GM21576 (cell line): Measurements from ENCODE around the gene PACSIN1.

Source experiments
- ATAC-seq: cut with Tn5 transposase; IDR thresholded peaks from one replicate; pipeline ENCODE4 v1.9.1; 2021; ENCODE audit warnings: mild to moderate bottlenecking, moderate library complexity; ENCODE audit not compliant: unreplicated experiment

PACSIN1 gene

DNA sequence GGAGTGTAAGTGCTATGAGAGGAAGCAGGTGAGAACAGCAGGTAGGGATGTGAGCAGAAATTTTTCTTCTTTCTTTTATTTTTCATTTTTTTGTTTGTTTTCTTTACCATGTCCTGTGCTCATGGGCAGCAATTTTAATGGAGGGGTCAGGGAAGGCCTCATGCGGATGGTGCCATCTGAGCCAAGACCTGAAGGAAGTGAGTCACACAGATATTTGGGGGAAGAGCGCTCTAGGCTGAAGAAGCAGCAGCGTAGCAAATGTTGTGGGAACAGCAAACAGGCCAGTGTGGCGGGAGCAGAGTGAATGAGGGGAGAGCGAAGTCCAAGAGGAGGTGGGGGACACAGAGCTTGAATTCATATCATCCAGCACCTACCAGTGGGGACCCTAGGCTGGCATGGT lies 77.5 kb downstream of the PACSIN1 start:
- no peak for ATAC-seq

DNA sequence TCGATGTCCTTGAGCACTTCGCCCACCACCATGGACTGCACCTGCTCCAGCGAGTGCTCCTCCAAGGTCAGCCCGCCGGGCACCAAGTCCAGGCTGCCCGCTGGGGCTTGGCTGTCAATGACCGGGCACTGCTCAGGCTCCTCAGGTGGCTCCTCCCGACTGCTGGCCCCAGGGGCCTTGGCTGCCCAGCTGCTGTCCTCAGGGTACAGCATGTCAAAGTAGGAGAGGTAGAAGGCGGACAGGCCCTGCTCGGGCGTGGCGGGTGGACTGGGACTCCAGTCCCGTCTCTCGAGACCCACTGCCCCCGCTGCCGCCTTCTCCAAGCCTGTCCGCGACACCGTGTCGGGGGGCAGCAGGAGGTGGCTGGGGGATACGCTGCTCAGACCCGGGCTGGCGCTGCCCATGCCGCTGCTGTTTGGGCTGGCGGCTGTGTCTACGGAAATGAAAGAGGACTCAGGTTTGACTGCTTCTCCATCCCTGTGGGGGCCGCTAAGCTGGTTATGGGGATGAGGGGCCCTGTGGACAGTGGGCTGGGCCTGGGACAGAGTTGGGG lies 78.3 kb downstream of the PACSIN1 start:
- no peak for ATAC-seq

DNA sequence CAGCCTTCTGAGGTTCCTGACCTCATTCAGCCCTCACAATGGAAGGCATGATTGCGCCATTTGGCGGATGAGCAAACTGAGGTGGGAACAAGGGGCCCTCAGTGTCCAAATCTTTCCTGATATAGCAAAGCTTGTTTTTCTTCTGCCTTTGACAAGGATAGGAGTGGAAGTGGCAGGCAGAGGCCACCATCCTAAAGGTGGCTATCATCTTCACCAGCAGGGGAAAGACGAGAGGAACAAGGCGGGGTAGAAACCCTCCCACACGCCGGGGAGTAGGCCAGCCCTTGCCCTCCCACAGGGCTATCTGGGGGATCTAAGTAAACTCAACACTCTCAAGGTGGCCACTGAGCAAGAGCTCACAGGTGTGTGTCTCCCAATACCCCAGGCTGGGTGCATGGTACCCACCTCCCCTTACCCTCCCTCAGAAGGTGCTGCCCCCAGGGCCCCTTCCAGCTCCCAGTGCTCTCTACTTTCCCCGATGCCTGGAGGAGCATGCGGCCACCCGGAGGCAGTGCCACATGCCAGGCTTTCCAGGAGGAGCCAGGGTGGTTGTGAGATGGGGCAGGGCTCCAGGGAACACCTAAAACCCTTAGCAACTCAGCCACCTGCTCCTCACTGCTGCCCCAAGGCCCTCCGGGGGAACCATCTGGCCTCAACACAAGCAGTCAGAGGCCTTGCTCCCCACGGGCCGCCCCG lies 79.0 kb downstream of the PACSIN1 start:
- no peak for ATAC-seq

DNA sequence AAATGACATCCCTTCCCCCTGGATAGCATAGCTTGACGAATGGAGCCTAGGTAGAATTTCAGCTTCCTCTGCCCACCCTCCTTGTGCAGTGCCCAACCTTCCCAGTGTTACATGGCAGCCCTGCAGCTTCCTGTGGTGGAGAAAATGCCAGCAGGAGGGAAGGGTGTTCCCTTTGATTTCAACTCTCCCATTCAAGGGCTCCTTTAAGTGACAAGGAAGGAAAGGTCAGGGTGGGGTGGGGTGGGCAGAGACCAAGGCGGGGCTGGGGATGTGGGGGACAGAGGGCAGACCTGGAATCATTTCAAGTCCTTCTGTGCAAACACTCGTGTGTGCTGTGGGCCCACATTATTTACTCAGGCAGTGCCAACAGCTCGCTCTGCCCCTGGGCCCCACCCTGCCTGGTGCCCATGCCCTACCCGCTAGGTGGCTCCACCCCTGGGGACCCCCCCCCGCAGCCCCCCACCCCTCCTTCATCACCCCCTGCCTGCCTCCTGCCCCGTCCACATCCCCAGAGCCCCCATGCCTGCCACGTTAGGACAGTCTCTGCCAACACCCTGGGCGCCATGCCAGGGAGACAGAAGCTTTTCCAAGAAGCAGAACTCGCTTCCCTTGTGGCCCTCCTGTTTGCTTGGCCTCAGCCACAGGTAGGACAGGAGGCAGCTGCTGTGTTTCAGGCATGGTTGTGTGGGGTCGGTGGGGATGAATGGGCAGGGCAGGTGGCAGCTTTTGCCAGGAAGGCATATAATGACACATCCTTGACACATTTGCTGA lies 80.9 kb downstream of the PACSIN1 start:
- ATAC-seq = no peak

DNA sequence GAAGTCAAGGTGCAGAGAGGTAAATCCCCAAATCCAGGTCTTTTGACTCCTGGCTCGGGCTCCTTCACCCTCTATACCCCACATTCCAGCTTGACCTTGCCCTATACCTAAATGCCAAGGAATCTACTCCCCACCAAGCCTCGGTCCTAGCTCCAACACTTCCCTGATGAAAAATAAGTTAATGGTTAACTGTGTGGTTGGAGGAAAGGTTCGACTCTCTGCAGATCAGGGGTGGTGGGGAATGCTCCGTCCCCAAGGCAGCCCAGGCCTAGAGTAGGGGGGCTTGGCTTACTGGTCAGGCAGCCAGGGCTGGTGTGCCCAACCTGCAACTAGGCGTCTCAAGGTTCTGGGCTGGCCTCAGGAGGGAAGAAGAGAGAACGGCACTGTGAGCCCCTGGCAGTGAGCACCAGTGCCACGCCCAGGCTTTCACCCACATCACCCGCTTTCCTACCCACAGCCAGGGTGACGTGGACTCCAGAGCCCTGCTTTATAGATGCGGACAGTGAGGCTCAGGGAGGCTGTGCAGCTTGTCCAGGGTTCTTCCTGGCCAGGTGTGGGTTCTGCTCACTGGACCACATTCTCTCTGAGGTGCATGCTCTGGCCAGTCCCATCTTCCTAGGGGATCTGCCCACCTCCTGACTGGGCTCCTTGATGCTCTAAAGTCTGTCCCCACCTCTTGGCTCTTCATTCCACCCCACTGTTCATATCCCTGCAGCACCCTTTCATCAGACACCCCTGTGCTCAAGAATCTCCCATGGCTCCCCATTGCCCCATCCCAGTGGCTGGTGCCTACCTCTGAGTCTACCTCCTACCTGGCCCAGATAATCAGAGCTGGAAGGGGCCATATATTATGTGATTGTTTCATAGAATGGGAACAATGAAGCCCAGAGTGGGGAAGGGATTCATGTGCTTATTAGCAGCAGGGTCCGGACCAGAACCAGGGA lies 82.1 kb downstream of the PACSIN1 start:
- ATAC-seq = no peak

DNA sequence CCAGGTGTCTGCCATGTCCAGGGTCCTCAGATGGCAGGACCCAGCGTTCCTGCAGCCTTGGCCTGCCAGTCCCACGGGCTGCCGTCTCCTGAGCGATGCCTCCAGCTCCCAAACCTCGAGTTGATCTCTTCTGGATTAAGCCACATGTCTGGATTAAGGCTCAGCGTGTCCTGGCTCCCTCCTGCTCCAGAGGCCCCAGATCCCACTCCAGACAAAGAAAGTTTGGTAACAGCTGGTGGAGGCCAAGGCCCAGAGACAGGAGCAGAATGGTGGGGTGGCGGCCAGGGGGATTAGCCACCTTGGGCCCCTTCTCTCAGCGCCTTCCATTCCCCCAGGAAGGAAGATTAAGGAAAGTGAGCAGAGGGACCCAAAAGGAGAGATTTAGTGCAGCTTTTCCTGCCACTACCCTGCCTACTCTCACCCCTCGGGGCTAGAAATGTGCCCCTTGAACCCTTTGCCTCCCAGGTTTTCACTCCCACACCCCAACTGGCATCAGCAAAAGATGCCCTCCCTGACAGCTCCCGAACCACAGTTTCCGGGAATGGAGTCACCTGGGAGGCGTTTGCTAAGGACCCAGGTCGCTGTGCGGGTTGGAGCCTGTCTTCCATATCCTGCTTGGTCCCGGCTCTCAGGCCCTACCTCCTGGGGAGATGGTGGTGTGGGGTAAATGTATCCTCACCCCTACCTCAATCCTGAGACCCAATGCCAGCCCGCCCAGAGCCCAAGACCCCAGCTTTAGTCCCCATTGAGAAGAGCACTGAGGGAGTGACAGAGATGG lies 83.3 kb downstream of the PACSIN1 start:
- no peak for ATAC-seq

DNA sequence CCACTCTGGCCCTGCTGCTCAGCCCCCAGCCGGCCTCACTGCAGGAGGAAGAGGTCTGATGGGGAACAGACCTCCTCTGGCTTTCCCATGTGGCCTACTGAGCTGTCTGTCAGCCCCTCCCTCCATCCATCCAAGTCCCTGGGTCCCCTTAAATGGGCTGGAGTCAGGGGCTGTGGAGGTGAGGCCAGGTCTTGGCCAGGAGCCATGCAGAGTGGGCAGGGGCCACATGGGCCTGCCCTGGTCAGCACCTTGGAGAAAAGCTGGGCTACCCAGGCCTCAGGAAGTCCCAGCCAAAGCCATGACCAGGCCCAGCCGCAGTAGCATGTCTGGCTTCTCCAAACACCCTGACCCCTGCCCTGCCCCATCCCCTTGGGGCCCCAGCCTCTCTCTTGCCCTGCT lies 83.9 kb downstream of the PACSIN1 start:
- no peak for ATAC-seq

DNA sequence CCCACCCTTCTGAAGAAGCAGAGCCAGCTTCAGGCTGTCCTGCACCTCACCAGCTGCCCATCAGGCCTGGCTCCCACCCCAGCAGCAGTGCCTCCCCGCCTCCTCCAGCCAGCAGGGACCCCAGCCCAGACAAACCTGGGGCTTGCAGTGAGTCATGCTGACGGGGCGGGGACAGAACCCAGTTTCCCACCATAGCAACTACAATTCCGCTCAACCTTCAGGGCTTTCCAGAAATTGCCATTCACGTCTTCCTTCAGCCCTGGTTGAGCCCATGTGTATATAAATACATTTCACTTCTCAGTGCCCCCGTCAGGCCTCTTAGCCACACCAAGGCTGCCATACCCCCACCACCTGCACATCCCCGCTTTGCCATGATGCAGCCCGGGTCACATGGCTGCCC lies 85.8 kb downstream of the PACSIN1 start:
- ATAC-seq = no peak

DNA sequence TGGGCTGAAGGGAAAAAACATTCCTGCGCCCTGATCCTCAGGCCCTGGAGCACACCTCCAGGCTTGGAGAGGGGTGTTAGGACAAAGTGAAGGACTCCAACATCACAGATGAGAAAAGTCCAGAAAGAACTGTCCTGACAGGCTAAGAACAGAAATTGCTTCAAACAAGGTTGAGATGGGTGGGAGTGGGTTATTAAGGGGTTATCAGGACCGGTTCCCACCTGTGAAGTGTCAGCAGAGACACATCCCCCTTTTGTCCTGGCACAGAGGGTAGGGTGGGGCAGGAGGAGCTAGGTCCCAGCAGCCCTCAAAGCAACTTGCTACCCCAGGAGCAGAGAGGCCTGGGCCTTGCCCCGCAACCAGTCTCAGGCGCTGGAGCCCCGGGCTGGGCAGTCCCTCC lies 86.7 kb downstream of the PACSIN1 start:
- ATAC-seq = no peak

DNA sequence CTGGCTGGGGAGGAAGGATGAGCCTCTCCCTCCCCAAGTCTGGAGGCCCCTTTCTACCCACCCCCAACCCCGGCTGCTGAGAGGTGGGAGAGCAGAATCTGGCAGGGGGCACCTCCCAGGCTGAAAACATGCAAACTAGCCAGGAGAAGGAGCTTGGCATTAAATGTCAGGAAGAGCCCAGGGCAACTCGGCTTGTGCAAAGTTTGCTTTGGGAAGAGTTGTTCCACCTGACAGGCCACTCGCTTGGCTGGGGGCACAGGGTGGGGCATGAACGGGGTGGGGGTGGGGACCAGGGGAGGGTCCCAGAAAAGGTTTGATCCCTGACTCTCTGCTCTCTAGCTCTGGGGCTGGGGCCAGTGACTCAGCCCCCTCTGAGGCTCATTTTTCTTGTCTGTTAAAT lies 87.3 kb downstream of the PACSIN1 start:
- no peak for ATAC-seq

DNA sequence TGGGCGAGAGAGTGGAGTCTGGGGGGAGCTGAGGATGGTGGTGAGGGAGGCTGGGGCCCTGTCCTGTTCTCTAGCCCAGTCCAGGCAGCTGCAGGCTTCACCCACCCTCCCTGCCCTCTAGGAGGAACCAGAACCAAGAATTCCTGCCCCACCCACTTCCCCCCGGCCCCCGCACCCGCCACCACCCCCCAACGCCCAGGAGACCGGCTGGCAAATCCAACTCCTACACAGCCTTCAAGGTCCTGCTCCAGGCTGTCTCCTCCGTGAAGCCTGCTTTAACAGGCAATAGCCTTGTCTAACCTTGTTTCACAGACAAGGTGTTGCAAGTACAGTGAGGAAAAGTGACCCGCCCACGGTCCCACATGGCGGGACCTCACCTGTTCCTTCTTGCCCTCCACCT lies 87.9 kb downstream of the PACSIN1 start:
- no peak for ATAC-seq

DNA sequence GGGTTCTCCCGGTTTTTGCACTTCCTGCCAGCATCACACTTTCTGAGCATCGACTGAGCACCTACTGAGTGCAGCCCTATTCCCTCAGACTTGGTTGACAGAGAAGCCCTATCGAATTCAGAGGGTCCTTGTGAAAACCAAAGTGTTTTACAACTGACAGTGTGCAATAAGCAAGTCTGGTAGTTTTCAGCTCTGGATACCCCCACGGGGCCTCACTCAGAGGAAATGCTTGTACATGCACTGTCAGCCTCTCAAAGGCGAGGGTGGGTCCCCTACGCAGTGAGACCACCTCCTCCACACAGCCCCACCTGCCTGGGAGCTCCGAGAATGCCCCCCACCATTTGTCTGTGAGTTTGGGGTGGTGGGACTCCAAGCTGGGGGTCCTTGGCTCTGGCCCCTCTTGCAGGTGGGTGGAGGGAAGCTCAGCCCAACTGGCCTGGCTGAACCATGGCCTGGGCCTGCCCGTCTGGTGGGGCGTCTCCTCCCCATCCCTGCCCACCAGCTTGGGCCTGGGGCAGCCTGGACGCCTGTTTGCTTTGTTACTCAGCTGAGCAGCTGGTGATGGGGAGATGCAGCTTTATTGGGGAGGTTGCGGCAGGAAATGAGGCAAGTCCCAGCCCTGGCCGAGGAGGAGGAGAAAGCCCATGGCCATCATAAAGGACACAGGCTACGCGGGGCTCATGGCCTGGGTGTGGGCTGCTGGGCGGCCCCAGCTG lies 88.6 kb downstream of the PACSIN1 start:
- ATAC-seq = no peak

DNA sequence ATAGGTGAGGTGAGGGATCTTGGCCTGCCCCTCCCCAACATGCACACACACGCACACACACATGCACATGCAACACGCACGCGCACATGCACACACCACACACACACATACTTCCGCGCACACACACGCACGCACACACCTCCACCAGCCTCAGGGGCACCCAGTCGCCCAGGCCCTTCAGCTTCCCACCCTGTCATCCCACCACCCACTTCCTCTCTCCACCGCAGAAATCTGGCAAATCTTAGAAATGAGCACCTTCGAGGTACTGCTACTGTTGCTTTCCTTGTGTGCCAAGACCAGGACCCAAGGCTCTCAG lies 89.1 kb downstream of the PACSIN1 start:
- no peak for ATAC-seq

DNA sequence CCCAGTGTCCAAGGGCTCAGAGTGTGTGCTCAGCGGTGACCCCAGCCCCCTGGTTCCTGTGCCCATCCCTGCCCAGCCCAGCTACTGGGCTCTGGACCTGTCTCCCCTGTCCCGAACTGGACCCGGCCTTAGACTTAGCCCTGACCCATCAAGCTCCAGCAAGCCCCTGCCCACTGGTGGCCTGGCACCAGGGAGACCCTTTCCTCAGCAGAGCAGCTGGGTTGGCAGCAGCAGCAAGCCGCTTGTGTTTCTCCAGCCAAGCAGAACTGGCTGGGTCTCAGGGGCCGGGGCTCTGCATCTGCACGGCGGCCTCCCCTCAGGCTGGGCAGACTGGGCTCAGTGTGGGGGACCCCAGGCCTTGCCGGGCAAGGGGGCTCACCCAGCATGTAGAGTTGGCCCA lies 89.5 kb downstream of the PACSIN1 start:
- ATAC-seq = no peak

DNA sequence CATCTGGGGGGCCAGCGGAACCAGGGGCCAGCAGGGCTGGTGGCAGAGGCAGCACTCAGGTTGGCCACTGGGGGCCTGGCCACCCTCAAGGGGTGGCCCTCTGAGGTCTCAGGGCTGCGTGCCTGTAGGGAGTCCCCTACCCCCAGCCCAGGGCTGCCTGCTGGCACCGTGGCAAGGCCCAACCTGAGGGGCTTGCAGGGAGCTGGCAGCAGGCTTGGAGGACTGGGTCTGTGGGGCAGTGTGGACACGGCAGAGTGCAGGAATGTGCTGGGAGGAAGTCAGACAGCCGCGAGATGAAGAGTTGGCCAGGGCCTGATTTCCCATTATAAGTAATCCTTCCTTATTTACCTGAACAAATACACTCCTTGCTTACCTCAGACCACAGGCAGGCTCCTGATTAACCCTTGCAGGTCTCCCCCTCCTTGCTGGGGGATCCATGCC lies 90.2 kb downstream of the PACSIN1 start, which contains the start of gene SPDEF:
Gene SPDEF (minus strand): TSS at position 299 of the 441 bp plus-strand sequence. CDS start 11,874 bp downstream, outside the sequence.
- ATAC-seq = no peak

DNA sequence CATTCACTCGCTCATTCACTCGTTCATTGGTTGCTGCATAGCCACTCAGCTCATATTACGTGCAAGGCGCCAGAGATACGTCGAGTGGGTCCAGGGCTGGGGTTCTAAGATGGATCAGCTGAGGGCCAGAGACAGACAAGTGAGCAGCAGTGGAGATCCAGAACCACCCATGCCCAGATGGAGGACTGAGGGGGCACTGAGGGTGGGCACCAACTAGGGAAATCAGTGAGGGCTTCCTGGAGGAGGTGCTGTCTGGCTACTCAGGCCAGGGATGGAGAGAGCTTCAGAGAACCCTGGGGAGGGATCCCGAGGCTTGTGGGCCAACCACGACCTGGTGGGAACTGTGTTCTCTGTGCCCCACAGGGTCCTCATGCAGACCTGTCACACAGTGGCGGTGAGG lies 90.6 kb downstream of the PACSIN1 start:
- no peak for ATAC-seq

DNA sequence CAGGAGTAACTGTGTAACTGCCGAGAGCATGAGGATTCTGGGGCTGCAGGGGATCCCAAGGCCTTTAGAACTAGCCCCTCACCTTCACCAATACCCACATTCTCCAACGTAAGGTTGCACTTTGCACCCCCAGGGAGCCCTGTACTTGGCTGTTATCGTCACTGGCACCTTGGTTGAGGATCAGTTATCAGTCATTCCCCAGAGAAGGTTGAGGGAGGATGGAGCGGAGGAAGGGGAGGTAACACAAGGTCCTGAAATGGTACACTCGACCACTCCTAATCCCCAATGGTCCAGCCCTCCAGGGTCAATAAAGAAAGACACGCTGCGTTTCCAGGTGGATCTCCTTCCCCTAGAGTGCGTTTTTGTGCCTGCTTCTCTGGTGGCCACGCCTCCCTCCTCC lies 91.4 kb downstream of the PACSIN1 start:
- no peak for ATAC-seq

DNA sequence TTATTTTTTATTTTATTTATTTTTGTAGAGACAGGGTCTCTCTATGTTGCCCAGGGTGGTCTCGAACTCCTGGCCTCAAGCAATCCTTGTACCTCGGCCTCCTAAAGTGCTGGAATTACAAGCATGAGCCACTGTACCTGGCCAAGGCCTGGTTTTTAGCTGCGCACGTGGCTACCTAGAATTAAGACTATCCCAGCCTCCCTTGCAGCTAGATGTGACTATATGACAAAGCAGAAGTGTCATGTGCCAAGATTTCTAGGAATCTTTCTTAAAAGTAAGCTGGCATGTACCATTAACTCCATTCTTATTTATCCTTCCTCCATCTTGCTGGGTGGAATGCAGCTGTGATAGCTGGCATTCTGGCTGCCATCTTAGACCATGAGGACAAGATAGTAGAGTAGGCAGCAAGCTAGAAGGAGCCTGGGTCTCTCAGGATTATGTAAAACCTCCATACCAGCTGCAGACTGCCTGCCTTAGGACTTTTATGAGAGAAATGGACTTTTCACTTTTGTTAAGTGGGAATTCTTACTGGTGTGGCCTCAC lies 92.4 kb downstream of the PACSIN1 start:
- ATAC-seq = no peak

DNA sequence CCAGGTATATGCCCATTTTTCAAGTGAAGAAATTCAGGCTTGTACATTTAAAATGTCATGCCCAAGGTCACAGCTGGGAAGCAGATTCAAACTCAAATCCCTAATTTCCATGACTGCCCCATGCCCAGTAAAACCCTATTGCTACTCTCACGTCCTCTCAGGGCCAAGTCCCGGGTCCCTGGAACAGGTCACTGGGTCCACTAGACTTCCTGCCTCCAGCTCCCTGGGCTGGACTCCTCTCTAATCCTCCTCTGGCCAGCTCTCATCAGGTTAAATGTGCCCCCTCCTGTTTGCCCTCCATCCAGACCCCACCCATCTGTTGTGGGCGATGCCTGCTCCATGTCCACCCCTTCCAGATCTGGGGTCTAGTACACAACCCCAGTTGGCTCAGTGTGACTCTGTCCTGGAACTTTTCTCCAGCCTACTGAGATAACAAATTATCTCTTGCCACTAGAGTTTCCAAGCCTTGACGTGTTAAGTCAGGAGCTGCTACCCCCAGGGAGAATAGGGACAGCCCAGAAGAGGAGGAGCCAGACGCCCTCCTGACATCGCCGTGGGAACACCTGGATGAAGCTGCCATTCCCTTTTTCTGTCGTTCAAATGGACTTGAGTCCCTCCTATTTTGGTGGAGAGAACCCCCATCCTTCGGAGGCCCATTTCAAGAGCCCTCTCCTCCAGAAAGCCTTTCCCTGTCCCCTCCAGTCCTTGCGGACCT lies 93.9 kb downstream of the PACSIN1 start:
- ATAC-seq = no peak
